HK-2 (cell line): ENCODE data around the gene ABL1.

Source experiments
- DNase-seq: peaks from one replicate; pipeline ENCODE4 v3.0.0-alpha.2; 2018; ENCODE audit not compliant: unreplicated experiment

ABL1 gene

DNA sequence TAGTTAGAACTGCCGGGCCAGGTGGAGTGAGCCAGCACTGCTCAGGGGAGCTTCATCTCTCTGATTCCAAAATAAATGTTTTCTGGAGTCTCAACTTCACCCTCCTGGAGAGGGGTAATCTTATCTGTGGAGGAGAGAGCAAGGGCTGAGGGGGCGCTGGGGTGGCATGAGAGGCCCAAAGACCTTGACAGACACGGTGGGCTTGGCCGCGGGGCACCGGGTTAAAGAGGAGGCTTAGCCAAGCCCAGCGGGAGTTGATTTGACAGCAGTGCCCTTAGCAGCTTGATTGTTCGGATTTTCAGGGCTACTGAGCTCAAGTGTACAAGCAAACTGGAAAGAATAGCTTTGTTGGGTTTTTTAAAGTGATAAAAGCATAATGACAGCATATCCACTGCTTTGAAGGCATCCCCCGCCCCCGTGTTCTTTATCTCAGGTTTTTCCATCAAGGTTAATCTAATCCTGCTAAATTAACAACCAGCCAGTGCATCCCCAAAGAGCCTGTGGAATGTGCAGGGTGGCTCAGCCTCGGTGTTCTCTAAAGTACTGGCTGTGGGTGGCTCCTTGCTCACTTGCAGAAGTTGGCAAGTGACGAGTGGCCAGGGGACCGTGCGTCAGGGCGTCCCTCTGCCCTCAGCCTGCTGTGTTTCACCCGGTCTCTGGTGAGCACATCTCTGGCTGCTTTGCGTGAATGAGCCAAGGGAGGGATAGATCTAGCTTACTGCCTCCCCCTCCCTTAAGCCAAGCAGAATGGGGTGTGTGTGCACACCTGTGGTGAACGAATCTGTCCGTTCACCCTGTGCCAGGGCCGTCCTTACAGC lies 56.0 kb downstream of the ABL1 start:
- no peak for DNase-seq

DNA sequence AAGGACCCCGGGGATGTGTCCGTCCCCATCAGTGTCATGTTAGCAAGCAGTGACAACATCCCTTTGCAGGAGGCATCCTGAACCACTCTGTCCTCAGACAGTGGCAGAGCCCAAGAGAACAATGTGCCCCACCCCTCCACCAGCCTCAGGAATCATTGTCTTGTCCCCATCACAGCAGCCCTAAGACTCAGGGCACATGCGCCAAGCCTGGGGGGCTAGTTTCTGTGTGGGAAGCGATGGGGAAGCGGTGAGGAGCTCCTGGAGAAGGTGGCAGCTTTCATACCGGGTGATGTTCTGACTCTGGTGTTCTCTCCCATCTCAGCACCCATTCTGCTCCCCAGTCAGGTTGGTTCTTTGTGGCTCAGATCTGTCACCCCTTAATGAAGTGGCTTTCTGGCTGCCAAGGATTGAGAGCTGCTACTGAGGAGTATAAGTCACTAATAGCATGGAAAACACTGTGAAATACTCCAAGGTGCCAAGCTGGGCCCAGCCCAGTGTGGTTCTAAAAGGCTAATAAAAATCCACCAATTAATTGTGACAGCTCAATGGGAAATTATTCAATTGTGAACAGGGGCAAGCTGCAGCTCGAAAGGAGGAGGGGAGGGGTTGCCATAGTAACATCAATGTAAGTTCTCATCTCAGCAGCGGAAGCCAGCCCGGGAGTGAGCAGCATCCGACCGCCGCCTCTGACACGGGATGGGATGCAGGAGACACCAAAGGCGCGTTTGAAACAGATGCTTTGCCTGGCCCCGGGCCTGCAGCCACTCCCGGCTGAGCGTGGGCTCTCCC lies 56.8 kb downstream of the ABL1 start:
- DNase-seq = no peak

DNA sequence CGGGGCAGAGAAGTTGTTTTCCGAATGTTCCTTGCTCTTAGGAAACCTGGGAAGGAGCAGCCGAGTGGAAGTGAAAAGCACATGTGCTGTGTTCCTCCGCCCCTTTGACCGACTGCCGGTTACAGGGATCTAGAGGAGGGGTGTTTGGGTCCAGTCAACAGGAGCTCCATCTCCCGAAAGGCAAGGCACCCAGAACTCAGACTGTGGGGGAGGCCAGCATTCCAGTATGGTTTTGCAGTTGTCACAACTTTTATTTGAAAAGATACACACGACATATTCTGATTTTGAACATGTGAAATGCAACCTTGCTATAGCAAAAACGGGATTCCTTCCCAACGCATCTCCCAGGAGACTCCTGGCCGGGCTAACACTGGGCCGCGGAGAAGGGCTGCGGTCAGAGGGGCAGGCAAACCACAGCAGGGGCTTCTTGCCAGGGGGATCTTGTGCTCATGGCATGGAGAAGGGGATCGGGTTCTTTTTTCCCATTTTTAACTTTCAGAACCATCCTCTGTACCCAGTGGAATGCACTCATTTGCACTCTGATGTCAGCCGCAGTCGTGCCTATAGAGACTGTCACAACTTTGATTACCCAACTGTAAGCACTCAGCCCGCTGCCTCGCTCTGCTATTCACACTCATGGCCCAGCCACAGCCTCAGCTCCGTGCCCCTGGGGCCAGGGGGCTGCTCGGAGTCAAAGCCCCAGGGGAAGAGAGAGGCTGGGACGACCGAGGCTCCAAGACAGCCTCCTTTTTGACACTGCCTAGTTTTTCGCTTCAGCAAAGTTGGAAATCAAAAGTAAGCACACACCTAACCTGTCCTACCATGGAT lies 57.6 kb downstream of the ABL1 start:
- no peak for DNase-seq

DNA sequence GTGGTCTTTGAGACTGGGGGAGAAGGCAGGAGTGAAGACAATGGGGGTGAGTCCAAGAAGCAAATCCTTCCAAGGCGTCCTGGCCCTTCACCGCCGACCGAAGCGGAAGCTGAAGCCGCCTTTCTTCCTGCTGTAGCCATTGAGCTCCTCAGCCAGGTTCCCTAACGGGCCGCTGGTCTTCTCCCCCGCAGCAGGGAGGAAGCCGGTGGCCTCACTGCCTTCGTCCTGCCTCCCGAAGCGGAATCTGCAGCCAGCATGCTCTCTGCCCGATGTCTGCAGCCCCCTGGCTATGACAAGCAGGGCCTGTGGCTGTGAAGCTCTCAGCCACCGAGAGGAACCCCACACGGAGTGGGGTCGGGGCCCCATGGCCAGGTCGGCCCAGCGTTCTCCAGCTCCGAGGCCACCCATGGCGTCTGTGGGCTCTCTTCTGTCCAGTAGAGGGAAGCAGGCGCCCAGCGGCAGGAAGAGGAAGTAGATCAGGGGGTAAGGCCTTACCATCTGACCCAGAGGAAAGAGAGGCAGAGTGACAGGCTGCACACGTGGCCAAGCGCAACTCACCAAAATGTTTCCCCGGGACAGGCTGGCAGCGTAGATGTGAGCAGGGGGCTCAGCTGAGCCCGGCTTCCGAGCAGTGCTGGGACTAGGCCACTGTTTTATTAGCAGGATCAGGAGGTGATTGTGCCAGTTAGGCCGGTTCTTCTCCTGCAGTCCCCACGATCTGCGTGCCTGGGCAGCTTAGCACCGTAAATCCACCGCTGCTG lies 58.5 kb downstream of the ABL1 start:
- no peak for DNase-seq

DNA sequence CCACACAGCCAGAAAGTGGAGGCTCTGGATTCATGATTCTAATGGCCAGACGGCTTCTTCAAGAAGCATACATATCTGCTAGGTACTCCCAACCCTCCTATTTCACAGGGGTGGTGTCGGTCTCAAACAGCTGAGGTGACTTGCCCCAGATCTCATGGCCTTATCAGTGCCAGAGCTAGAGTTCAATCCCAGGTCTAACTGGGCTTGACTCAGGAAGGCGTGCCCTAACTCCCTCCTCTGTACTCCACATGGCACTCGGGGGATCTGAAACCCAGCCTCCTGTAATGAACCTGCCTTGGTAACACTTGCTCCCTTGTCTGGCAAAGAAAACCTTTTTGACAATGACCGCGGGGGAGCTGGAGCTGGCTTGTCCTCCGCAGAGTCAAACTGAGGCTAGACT lies 59.5 kb downstream of the ABL1 start:
- DNase-seq = no peak

DNA sequence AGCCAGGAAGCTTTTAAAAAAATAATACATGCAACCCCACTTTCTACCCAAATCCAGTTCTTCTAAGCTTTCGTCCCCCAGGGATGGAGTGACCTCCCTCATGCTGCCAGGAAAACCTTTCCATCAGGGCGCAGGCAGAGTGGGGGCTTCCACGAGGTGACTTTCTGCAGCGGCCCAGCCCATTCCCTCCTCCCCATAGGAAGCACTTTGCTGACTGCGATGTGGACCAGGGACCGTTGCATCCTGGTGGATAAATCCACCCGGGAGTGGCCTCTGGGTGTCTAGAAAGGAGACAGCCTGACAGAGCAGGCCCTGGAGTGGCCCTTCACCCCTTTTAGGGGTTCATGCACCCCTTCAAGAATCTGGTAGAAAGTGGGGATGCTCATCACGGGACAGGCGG lies 60.0 kb downstream of the ABL1 start:
- DNase-seq = no peak

DNA sequence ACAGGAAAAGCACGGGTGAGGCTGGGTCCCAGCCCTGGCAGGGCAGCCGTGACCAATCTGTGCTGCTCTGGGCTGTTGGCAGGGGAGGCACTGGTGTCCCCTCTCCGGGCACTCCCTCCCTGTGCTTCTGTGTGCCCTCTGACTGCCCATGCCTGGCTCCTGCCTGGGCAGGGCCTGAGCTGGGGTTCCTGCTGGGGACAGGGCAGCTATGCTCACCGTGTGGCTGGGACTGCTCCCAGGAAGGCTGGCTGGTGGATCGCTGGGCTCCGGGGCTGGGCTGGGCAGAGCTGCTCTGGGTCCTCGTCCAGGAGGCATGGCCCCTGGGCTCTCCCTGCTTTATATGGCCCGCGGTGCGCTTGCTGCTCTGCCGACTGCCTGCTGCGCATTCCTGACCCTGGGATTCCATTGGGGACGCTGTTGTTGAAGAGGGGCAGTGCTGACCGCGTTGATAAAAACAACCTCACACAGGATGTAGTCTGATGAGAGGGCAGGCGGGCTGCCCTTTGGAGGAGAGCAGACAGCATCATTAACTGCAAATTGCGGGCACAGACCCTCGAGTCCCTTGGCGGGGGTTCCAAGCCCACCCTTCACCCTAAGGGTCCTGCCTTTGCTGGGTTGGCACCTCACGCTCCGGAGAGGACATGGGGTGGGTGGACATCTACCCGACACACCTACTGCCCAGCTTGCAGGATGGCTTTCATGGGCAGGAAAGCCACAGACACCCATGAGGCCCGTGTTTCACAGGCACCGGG lies 60.6 kb downstream of the ABL1 start:
- no peak for DNase-seq

DNA sequence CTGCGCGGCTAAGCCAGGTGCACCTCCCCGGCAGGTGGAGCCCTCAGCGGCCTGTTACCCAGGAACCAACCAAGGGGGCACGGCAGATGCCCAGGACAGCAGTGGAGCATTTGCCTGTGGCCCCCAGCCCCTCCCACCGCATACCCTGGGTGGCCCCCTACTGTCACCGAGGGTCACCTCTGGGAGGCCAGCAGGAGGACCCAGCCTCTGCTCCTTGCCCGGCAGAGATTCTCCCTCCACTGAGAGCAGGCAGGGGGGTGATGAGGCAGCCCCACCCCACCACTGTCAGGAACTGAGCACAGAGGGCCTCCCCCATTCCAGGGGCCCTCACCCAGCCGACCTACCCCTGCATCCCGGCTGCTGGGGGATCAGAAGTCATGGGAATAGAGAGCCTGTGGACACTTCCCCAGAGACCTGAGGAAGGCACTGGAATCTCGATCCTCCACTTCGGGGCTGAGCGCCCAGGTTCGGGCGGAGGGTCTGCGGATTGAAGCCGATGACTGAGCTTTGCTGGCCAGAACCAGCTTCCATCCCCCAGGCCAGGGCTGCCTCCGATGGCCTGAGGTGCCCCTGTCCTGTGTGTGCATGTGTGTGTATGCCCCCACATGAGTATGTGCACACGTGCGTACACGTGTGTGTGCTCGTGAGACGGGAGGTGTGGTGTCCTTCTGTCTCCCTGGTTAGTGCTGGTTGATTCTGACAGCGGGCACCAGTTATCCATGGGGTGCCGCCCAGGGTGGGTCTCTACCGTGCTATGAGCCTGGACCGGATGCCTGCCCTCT lies 61.4 kb downstream of the ABL1 start, which contains the start of gene QRFP:
Gene QRFP, minus strand, starts transcription at position 580 of the 782 bp plus-strand sequence. CDS start 2,974 bp downstream, outside the sequence.
- DNase-seq = no peak

DNA sequence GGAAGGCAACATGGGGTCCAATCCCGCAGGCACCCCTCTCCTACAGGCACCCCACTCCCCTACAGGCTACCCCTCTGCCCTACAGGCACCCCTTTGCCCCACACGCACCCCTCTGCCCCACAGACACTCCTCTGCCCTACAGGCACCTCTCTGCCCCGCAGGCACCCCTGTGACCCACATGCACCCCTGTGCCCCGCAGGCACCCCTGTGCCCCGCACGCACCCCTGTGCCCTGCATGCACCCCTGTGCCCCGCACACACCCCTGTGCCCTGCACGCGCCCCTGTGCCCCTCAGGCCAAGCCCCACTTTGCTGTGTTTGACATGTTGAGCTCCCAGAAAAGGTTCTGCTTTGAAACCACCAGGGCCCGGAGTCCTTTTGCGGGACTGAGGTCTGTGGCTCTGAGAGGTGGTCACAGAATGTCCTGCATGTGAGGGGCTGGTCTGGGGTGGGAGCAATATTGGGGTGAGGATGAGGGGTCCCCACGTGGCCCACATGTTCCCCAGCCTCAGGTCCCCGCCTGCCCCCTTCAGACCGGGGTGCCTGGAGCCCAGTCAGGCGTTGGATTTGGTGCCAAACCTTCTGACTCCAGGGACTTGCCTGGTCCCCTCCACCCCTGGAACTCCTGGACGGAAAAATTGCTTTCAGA lies 62.2 kb downstream of the ABL1 start:
- no peak for DNase-seq

DNA sequence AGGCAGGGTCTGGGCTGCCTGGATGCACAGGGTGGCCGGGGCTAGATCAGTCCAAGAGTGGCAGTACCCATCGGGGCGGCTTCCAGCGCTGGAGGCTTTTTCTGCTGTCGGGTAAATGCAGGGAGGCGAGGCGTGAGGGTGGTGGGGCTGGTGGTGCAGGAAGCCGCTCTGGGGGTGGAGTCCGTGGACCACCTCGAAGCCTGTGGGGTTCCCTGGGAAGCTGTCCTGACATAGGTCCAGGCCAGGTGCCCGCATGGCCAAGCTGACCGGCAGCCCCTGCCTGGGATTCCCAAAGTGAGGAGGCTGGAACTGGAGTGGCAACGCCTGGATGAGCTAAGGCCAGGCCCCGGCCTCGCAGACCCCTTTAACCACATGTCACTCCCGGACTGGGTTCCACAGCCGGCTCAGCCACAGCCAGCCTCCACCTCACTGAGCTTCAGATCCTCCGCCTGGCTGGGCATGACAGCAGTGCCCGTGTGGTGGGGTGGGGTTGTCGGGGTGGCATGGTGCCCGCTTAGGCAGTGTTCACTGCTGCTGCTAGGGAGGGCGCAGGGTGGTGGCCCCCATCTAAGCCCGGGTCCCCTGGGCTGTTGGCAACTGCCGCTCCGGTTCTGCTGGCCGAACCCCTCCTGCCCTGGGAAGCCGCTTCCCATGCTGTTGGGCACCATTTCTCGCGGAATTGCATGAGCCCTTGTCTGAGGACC lies 62.9 kb downstream of the ABL1 start:
- no peak for DNase-seq

DNA sequence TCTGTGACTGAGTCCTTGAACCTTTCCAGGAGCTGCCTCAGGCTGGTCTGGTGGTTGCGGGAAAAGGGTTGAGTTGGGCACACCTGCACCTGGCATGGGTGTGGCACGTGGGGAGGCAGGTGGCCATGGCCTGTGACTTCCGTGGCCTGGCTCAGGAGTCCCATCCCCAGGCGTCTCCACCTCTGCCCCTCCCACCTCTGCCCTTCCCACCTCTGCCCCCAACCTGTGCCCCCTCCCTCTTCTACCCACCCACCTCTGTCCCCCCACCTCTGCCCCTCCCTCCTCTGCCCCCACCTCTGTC lies 63.4 kb downstream of the ABL1 start:
- no peak for DNase-seq

DNA sequence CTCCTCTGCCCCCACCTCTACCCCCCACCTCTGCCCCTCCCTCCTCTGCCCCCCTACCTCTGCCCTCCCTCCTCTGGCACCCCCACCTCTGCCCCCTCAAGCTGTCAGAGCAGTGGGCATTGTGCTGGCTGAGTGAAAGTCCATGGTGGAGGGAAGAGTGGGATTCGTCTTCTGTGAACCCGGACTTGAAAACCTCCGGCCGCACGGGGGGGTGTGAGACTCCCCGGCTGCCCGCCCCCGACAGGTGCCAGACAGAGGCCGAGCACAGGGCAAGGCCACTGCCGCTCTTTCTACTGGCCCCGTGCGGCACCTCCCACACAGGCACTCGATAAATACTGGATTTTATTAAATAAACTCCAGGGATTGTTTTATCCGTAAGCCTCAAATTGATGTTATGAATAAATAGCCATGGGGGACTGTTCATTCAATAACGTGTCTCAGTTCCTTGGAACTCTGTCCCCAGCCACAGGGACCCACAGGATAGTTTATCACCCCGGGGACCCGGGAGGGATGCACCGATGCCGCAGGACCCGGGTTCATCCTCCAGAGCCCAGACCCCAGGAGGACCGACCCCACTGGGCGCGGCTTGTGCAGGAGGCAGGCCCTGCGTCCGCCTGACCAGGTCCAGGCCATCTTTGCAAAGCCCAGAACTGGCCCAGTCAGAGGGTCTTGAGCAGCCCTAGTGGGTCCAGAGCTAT lies 64.1 kb downstream of the ABL1 start:
- DNase-seq = no peak

DNA sequence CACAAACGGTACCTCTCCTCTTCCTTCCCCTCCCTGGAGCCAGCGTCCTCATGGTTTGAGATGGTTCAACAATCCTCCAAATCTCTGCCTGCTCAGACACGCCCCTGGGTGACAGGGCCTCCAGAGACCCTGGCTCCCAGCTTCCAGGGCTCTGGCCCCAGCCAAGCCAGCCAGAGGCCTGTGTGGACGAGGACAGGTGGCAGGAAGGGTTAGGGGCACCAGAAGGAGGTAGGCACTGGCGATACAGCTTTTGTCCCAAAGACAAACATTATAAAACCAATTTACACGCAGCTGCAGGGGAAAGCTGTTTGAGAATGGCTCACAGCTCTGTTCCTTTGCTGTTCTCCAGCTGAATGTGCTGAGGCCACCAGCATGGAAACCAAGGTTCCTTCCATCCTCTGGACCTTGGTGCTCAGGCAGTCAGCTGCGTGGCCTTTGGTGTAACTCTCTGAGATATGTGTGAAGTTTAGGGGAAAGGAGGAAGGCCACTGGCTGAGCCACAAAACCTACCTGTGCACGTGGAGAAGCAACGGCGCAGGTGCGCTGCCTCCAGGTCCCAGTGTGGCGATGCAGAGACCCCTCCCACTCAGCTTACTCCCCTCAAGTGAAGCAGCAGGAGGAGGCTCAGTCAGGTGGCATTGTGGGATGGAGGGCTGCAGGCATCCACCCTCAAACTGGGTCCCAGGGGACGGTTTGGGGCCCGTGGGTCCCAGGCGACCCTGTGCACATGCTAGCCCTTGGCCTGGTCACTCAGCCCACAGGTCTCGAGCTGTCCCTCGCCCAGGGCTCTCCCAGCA lies 65.8 kb downstream of the ABL1 start:
- DNase-seq = no peak

DNA sequence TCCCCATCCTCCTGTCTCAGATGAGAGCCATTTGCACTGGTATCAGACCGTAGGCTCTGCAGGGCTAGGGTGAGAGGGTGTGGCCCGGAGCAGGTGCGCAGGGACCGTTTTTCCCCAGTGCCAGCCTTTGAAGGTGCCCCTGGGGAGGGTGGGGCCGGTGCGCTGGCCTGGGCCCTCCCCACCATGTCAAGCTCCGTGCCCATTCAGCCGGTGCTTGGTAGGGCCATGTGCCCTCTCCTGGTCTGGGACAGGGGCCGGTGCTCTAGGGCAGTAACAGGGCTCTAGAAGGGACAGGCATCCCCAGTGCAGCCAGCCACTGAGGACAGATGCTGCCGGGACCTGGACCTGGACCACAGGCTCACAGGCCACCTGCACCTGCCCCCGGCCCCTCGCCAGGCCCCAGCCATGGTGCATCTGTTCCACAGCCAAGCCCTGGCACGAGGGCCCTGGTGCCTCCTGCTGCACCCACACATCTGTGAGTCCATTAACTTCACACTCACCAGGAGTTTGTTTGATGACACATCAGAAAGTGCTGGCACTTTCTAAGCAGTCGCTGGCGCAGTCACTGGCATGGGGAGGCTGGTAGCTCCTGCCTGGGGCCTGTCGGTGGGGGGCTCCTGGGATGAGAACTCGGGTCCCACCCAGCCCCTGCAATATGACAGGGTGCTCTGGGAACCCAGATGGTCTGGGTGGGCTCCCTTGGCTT lies 66.6 kb downstream of the ABL1 start:
- no peak for DNase-seq

DNA sequence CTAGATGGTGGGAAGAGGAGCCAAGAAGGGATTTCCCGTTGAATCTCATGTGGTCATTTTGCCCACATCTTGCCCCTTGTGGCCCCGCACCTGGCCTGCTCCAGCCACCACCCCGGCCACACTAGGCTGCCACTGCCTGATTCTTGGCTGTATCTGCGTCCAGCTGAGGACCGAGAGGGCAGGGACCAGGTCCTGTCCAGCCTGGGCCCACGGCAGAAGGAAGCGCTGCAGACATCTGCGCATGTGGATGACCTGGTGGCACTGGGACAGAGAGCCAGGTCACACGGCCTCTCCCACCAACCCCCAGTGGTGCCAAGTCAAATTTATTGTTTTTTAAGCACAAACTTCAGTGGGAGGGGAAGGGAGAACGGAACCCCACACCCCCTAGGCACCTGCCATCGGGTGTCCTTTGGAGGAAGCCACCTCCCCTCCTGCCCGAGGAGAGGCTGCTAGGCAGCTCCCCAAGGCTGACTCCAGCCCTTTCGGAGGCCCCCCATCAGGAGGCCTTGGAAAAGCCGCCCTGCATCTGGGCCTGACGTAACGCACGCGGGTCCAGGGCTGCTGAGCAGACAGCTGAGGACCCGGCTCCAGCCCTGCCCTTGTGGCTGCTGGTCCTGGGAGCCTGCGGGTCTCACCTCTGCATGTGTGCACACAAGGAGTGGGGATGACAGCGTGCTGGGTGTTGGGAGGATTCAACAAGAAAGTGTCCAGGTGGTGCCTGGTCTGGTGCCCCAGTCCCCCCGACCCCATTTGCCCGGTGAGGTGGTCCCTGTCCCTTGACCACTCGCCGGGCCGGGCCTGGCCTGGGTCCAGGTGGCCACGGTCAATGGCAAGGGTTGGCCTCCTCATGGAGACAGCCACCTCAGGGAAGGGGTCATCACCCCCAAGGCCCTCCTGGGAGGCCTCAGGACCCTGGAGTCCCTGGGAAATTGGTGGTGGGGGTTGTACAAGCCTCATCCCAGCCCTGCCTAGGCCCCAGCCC lies 67.4 kb downstream of the ABL1 start:
- no peak for DNase-seq
